Astrocyte (in vitro differentiated cells and primary cell): ENCODE results near the gene MBOAT7. TPM values are rescaled to one million over a fixed set of nuclear protein-coding genes. Genes with fewer than 3 reads are reported as not detected.

Experiments used
- DNase-seq: peaks from one replicate; pipeline ENCODE4 v3.0.0-alpha.2; 2010; ENCODE audit warnings: low read depth
- FAIRE-seq: peaks from 2 replicates; lab custom pipeline; 2011; peaks lifted over from hg19 to GRCh38; lab: Jason Lieb, UNC
- H2AFZ ChIP-seq: 2 replicates; pipeline ENCODE4 v1.6.0; 2012; ENCODE audit warnings: low read depth, low read length, inconsistent platforms
- H3K27ac ChIP-seq: 2 replicates; pipeline ENCODE4 v1.5.1; 2011; ENCODE audit warnings: low read depth, low read length, inconsistent platforms
- H3K27me3 ChIP-seq: 2 replicates; pipeline ENCODE4 v1.6.0; 2011; ENCODE audit warnings: low read length, inconsistent platforms; ENCODE audit not compliant: insufficient read depth
- H3K36me3 ChIP-seq: 2 replicates; pipeline ENCODE4 v1.5.1; 2011; ENCODE audit warnings: low read length, inconsistent platforms; ENCODE audit not compliant: insufficient read depth
- H3K4me1 ChIP-seq: 2 replicates; pipeline ENCODE4 v1.5.1; 2011; ENCODE audit warnings: low read length, inconsistent platforms; ENCODE audit not compliant: insufficient read depth
- H3K4me2 ChIP-seq: 2 replicates; pipeline ENCODE4 v1.6.0; 2012; ENCODE audit warnings: low read length, inconsistent platforms
- H3K4me3 ChIP-seq: 2 replicates; pipeline ENCODE4 v1.5.1; 2011; ENCODE audit warnings: low read depth, mild to moderate bottlenecking, low read length, inconsistent platforms; ENCODE audit not compliant: insufficient read depth
- H3K79me2 ChIP-seq: 2 replicates; pipeline ENCODE4 v1.6.0; 2012; ENCODE audit warnings: mild to moderate bottlenecking, low read length, inconsistent platforms; ENCODE audit not compliant: insufficient read depth
- H3K9ac ChIP-seq: 2 replicates; pipeline ENCODE4 v1.6.0; 2012; ENCODE audit warnings: mild to moderate bottlenecking, low read length, inconsistent platforms
- H3K9me3 ChIP-seq: 2 replicates; pipeline ENCODE4 v1.5.1; 2012; ENCODE audit warnings: low read depth, mild to moderate bottlenecking, low read length, inconsistent platforms; ENCODE audit not compliant: insufficient read depth
- H4K20me1 ChIP-seq: 2 replicates; pipeline ENCODE4 v1.6.0; 2012; ENCODE audit warnings: low read length, inconsistent platforms; ENCODE audit not compliant: insufficient read depth
- H3K27ac Mint-ChIP-seq: one replicate; pipeline ENCODE4 v1.8.0; 2021; ENCODE audit warnings: mild to moderate bottlenecking, mixed read lengths; ENCODE audit not compliant: unreplicated experiment
- H3K27me3 Mint-ChIP-seq: one replicate; pipeline ENCODE4 v1.8.0; 2021; ENCODE audit warnings: low read depth, mixed read lengths; ENCODE audit not compliant: unreplicated experiment
- H3K36me3 Mint-ChIP-seq: one replicate; pipeline ENCODE4 v1.8.0; 2021; ENCODE audit warnings: low read depth, mixed read lengths; ENCODE audit not compliant: unreplicated experiment
- H3K4me1 Mint-ChIP-seq: one replicate; pipeline ENCODE4 v1.8.0; 2021; ENCODE audit warnings: low read depth, mixed read lengths; ENCODE audit not compliant: unreplicated experiment
- H3K4me3 Mint-ChIP-seq: one replicate; pipeline ENCODE4 v1.8.0; 2021; ENCODE audit warnings: mild to moderate bottlenecking, moderate library complexity, mixed read lengths; ENCODE audit not compliant: unreplicated experiment
- H3K9me3 Mint-ChIP-seq: one replicate; pipeline ENCODE4 v1.8.0; 2021; ENCODE audit warnings: mild to moderate bottlenecking, mixed read lengths; ENCODE audit not compliant: unreplicated experiment
- CTCF ChIP-seq: IDR thresholded peaks from 2 replicates; pipeline ENCODE4 v1.5.1; 2011; ENCODE audit warnings: low read depth, mild to moderate bottlenecking, inconsistent platforms, low read length, moderate library complexity; ENCODE audit not compliant: insufficient read depth
- EZH2 ChIP-seq: IDR thresholded peaks from 2 replicates; pipeline ENCODE4 v1.6.1; 2012; ENCODE audit warnings: mild to moderate bottlenecking, low read length, inconsistent platforms; ENCODE audit not compliant: insufficient read depth
- total RNA-seq: library from RNA; stranded (reverse); gene quantifications from 2 replicates; pipeline ENCODE4 v1.2.1, GENCODE V29; 2021

Gene MBOAT7
- total RNA-seq, 1 donor from 2014 or later, result 162 TPM

- Histone ChIP-seq H3K9ac (no peak overlapping the region), H3K27me3 (no peaks in the 10 kb centered on the region), H3K4me3 (no peak overlapping the region), H3K36me3 (no peaks in the 10 kb centered on the region), H3K79me2 (no peaks in the 10 kb centered on the region), H3K27ac (no peak overlapping the region), H3K4me1 (peaks cover 5% of the 10 kb centered on the region), H2AFZ (peak overlapping the region; percentile 10), H4K20me1 (no peaks in the 10 kb centered on the region), H3K4me2 (no peak overlapping the region), H3K9me3 (no peaks in the 10 kb centered on the region)
- Mint-ChIP-seq H3K27ac (no peak overlapping the region), H3K27me3 (peaks cover 10% of the 10 kb centered on the region), H3K4me1 (peaks cover 2% of the 10 kb centered on the region), H3K9me3 (peaks cover 7% of the 10 kb centered on the region), H3K4me3 (no peak overlapping the region), H3K36me3 (peaks cover 2% of the 10 kb centered on the region)
- TF ChIP-seq EZH2, result no peak
- TF ChIP-seq CTCF, result peak; percentile 63
- FAIRE-seq (no peak), DNase-seq (peak; percentile 45)
Measured at GRCh38 chr19:54168174-54168917, 21.0 kb downstream of the MBOAT7 start.

GRCh38 chr19:54165222-54165621 lies 24.2 kb downstream of the MBOAT7 start:
- Histone ChIP-seq H3K4me2 (no peak overlapping the region), H3K79me2 (no peaks in the 10 kb centered on the region), H3K27me3 (no peaks in the 10 kb centered on the region), H2AFZ (no peak overlapping the region), H3K4me3 (no peak overlapping the region), H3K27ac (no peak overlapping the region), H4K20me1 (no peaks in the 10 kb centered on the region), H3K9me3 (no peaks in the 10 kb centered on the region), H3K36me3 (no peaks in the 10 kb centered on the region), H3K4me1 (peaks cover 12% of the 10 kb centered on the region), H3K9ac (no peak overlapping the region)
- Mint-ChIP-seq H3K4me3 (no peak overlapping the region), H3K27me3 (peaks cover 10% of the 10 kb centered on the region), H3K9me3 (peaks cover 7% of the 10 kb centered on the region), H3K36me3 (peaks cover 6% of the 10 kb centered on the region), H3K27ac (no peak overlapping the region), H3K4me1 (peaks cover 7% of the 10 kb centered on the region)
- FAIRE-seq (no peak), DNase-seq (no peak)
- TF ChIP-seq CTCF, result no peak
- no peak for TF ChIP-seq EZH2

- no peaks in the 10 kb centered on the region for H3K79me2 ChIP-seq
- H3K9ac ChIP-seq, result no peak overlapping the region
- no peak overlapping the region for H3K27ac ChIP-seq
- H4K20me1 ChIP-seq, result no peaks in the 10 kb centered on the region
- no peaks in the 10 kb centered on the region for H3K36me3 ChIP-seq
- peaks cover 7% of the 10 kb centered on the region for H3K4me1 Mint-ChIP-seq
- peaks cover 13% of the 10 kb centered on the region for H3K4me1 ChIP-seq
- peak overlapping the region; percentile 71 for H3K4me2 ChIP-seq
- DNase-seq (peak; percentile 25), FAIRE-seq (no peak)
- peak overlapping the region; percentile 41 for H2AFZ ChIP-seq
- no peaks in the 10 kb centered on the region for H3K27me3 ChIP-seq
- H3K27ac Mint-ChIP-seq, result no peak overlapping the region
- peaks cover 10% of the 10 kb centered on the region for H3K27me3 Mint-ChIP-seq
- no peaks in the 10 kb centered on the region for H3K9me3 ChIP-seq
- TF ChIP-seq CTCF, result no peak
- H3K36me3 Mint-ChIP-seq, result peaks cover 6% of the 10 kb centered on the region
- peaks cover 7% of the 10 kb centered on the region for H3K9me3 Mint-ChIP-seq
- H3K4me3 Mint-ChIP-seq, result no peak overlapping the region
- peak overlapping the region; percentile 23 for H3K4me3 ChIP-seq
Measured at GRCh38 chr19:54164369-54165068, 24.9 kb downstream of the MBOAT7 start.
